OCI-LY7 (cell line): ENCODE data around the gene RNF167. TPM values are rescaled to one million over a fixed set of nuclear protein-coding genes. Genes with fewer than 3 reads are reported as not detected.
A peak's percentile ranks its signal among the peaks of the same experiment; 100 is the strongest.

Experiments
- BruUV-seq: library from RNA; stranded (reverse); fragments of 400-500 nt; replicated peaks from 2 replicates; lab custom pipeline; 2021; lab: Mats Ljungman, UMichigan
- CTCF ChIA-PET: fragments of 300-600 bp; sonication (Branson Sonifier 250); formaldehyde crosslinking; loops from one replicate; lab custom pipeline; 2022; ENCODE audit warnings: antibody characterized with exemption; ENCODE audit not compliant: unreplicated experiment; lab: Charles Lee
- POLR2A ChIA-PET: fragments of 300-600 bp; sonication (Branson Sonifier 250); formaldehyde crosslinking; loops from one replicate; lab custom pipeline; 2022; ENCODE audit warnings: antibody characterized with exemption; lab: Charles Lee
- DNase-seq: peaks from one replicate; pipeline ENCODE4 v3.0.0-alpha.2; 2015; ENCODE audit warnings: low spot score
- H2AFZ ChIP-seq: fragments of 200-600 bp; sonication (generic), shearing (Covaris generic); 2 replicates; pipeline ENCODE4 v1.6.1; 2014; ENCODE audit warnings: mild to moderate bottlenecking, antibody characterized with exemption, low read length, moderate library complexity
- H3K27ac ChIP-seq: fragments of 200-600 bp; sonication (generic); 2 replicates; pipeline ENCODE4 v1.5.1; 2014; ENCODE audit warnings: mixed run types, low read depth, mild to moderate bottlenecking, moderate library complexity, low read length, inconsistent platforms; ENCODE audit not compliant: poor library complexity, severe bottlenecking
- H3K36me3 ChIP-seq: fragments of 200-600 bp; sonication (generic); 2 replicates; pipeline ENCODE4 v1.6.1; 2014; ENCODE audit warnings: mild to moderate bottlenecking, antibody characterized with exemption, low read length, moderate library complexity, mixed read lengths; ENCODE audit not compliant: insufficient read depth
- H3K4me1 ChIP-seq: fragments of 200-600 bp; sonication (generic); 2 replicates; pipeline ENCODE4 v1.5.1; 2014; ENCODE audit warnings: mild to moderate bottlenecking, low read length; ENCODE audit not compliant: insufficient read depth, poor library complexity, severe bottlenecking
- H3K4me2 ChIP-seq: fragments of 200-600 bp; sonication (generic); 2 replicates; pipeline ENCODE4 v1.6.1; 2014; ENCODE audit warnings: mild to moderate bottlenecking, low read length
- H3K4me3 ChIP-seq: fragments of 200-600 bp; sonication (generic); 2 replicates; pipeline ENCODE4 v1.5.1; 2014; ENCODE audit warnings: mild to moderate bottlenecking, low read depth, low read length; ENCODE audit not compliant: poor library complexity, severe bottlenecking
- H3K79me2 ChIP-seq: fragments of 200-600 bp; sonication (generic); 2 replicates; pipeline ENCODE4 v1.6.1; 2016; ENCODE audit warnings: low read depth, mild to moderate bottlenecking, low read length, moderate library complexity, mixed read lengths; ENCODE audit not compliant: insufficient read depth
- H3K9me2 ChIP-seq: fragments of 200-600 bp; sonication (generic); 2 replicates; pipeline ENCODE4 v1.6.1; 2016; ENCODE audit warnings: mild to moderate bottlenecking, low read length, mixed read lengths; ENCODE audit not compliant: insufficient read depth
- H3K9me3 ChIP-seq: fragments of 200-600 bp; sonication (generic); 2 replicates; pipeline ENCODE4 v1.6.1; 2014; ENCODE audit warnings: mild to moderate bottlenecking, mixed run types, low read length, mixed read lengths
- H4K20me1 ChIP-seq: fragments of 200-600 bp; sonication (generic); 2 replicates; pipeline ENCODE4 v1.6.1; 2014; ENCODE audit warnings: mild to moderate bottlenecking, antibody characterized with exemption, low read length, moderate library complexity, mixed read lengths; ENCODE audit not compliant: insufficient read depth
- CTCF ChIP-seq: fragments of 200-600 bp; sonication (generic); conservative IDR thresholded peaks from 2 replicates; pipeline ENCODE4 v1.5.1; 2014; ENCODE audit warnings: mild to moderate bottlenecking, antibody characterized with exemption, low read length, moderate library complexity, mixed read lengths
- EZH2phosphoT487 ChIP-seq: fragments of 200-600 bp; sonication (generic); IDR thresholded peaks from 2 replicates; pipeline ENCODE4 v1.6.1; 2018; ENCODE audit warnings: low read depth, borderline replicate concordance, mild to moderate bottlenecking, mixed run types, antibody characterized with exemption, low read length, moderate library complexity, mixed read lengths
- intact Hi-C: fragments of 100-400 bp; cut with micrococcal nuclease; formaldehyde crosslinking; loops from one replicate; pipeline ENCODE4 v1.10.0; 2022; ENCODE audit not compliant: unreplicated experiment
- total RNA-seq, 2 experiments: library from RNA; depleted of rRNA in 1 of 2; stranded (reverse); fragments of >200 nt in 1 of 2; shearing (Covaris generic) in 1 of 2; gene quantifications; 2 replicates each; pipeline ENCODE4 v1.2.3, GENCODE V29; 2014 to 2022

Gene RNF167
- total RNA-seq, 2 experiments from 2014 or later: 46.5 to 124 TPM

- no peak for TF ChIP-seq EZH2phosphoT487
- TF ChIP-seq CTCF: no peak
- Histone ChIP-seq H3K4me3 (no peak overlapping the region), H3K4me2 (no peak overlapping the region), H4K20me1 (no peaks in the 10 kb centered on the region), H3K27ac (no peak overlapping the region), H3K79me2 (peaks cover 22% of the 10 kb centered on the region; the same call in 1 of the 2 replicates), H3K9me2 (no peaks in the 10 kb centered on the region), H3K9me3 (no peaks in the 10 kb centered on the region), H3K4me1 (peaks cover 23% of the 10 kb centered on the region), H2AFZ (no peak overlapping the region), H3K36me3 (peaks cover 16% of the 10 kb centered on the region)
- CTCF ChIA-PET: no interaction called here
- DNase-seq: no peak
- POLR2A ChIA-PET: interaction anchor here (0.5 to 6.0 kb wide), 4 partner anchors 13 to 1196 kb away, joined by 3 to 51 read pairs (median 4); partner anchors contain the start of gene ENO3
- BruUV-seq: no TSS peak
- intact Hi-C loops: loop anchor here (5.0 kb wide), 1 partner anchor 52 kb away; no protein-coding TSS in a partner anchor
These were observed 25.4 kb downstream of the RNF167 start for GRCh38 chr17:4965311-4965986.

GRCh38 chr17:4966844-4967538 lies 26.9 kb downstream of the RNF167 start:
- CTCF ChIA-PET: interaction anchor here (0.6 to 1.6 kb wide), 3 partner anchors 16 to 22 kb away, joined by 3 to 6 read pairs (median 3); partner anchors contain the start of genes ENO3 and PFN1
- peak; percentile 98 for DNase-seq
- H3K4me1 ChIP-seq: peaks cover 23% of the 10 kb centered on the region
- peak overlapping the region; percentile 95 for H3K4me2 ChIP-seq
- BruUV-seq: TSS peak; percentile 59
- peaks cover 22% of the 10 kb centered on the region; the same call in 1 of the 2 replicates for H3K79me2 ChIP-seq
- peak overlapping the region; percentile 77 for H3K27ac ChIP-seq
- intact Hi-C loops: loop anchor here (1.0 to 5.0 kb wide), 2 partner anchors 18 to 50 kb away; no protein-coding TSS in a partner anchor
- no peaks in the 10 kb centered on the region for H4K20me1 ChIP-seq
- H3K9me2 ChIP-seq: no peaks in the 10 kb centered on the region
- H3K36me3 ChIP-seq: peaks cover 18% of the 10 kb centered on the region
- POLR2A ChIA-PET: interaction anchor here (0.5 to 6.0 kb wide), 14 partner anchors 10 to 96 kb away, joined by 3 to 51 read pairs (median 4); partner anchors contain the start of genes ENO3, PFN1, RNF167 and SLC25A11
- TF ChIP-seq CTCF (no peak), EZH2phosphoT487 (no peak)
- H3K9me3 ChIP-seq: no peaks in the 10 kb centered on the region
- peak overlapping the region; percentile 55 for H2AFZ ChIP-seq
- H3K4me3 ChIP-seq: peak overlapping the region; percentile 78
